Measurements from ENCODE around the gene ABI1.

- TF ChIP-seq CTCF (conservative IDR thresholded peaks at IDR 0.05; ENCODE audit: low read length) (no peak), EZH2phosphoT487 (IDR thresholded peaks at IDR 0.05; ENCODE audit: borderline replicate concordance, low read depth, low read length) (no peak)
Observed at GRCh38 chr10:26743841-26744240, 116.9 kb downstream of the ABI1 start.

Data from OCI-LY7 (cell line).